Measurements from ENCODE around the gene PLOD1.
A peak's percentile ranks its signal among the peaks of the same experiment; 100 is the strongest.

Gene PLOD1

GRCh38 chr1:11948822-11949458 lies 14.4 kb downstream of the PLOD1 start:
- DNase-seq (ENCODE audit: extremely low spot score), result peak; percentile 67
- POLR2A ChIA-PET, result interaction anchor here (1.2 kb wide), 1 partner anchor 39 kb away, joined by 4 read pairs; no protein-coding TSS in a partner anchor
- CTCF ChIA-PET, result no interaction called here
- no peak for TF ChIP-seq PKNOX1 (IDR thresholded peaks at IDR 0.05)
- TF ChIP-seq FOXA1 (IDR thresholded peaks at IDR 0.05), result no peak
- TF ChIP-seq ELF4 (IDR thresholded peaks at IDR 0.05), result no peak
- TF ChIP-seq L3MBTL2 (conservative IDR thresholded peaks at IDR 0.05), result no peak
- TF ChIP-seq FOXK2 (IDR thresholded peaks at IDR 0.05), result no peak
- no peak for TF ChIP-seq SP1 (IDR thresholded peaks at IDR 0.05)
- no peak for TF ChIP-seq BHLHE40 (IDR thresholded peaks at IDR 0.05; ENCODE audit: borderline replicate concordance)
- TF ChIP-seq ARNT (IDR thresholded peaks at IDR 0.05), result no peak
- TF ChIP-seq HDGF (IDR thresholded peaks at IDR 0.05; ENCODE audit: borderline replicate concordance), result no peak
- TF ChIP-seq ZNF384 (IDR thresholded peaks at IDR 0.05), result no peak
- TF ChIP-seq CTBP1 (IDR thresholded peaks at IDR 0.05; ENCODE audit: borderline replicate concordance), result no peak
- TF ChIP-seq SUZ12 (IDR thresholded peaks at IDR 0.05), result no peak
- TF ChIP-seq NFRKB (IDR thresholded peaks at IDR 0.05), result no peak
- no peak for TF ChIP-seq LEF1 (IDR thresholded peaks at IDR 0.05; ENCODE audit: borderline replicate concordance)

- ChIA-PET POLR2A (interaction anchor here (0.7 kb wide), 1 partner anchor 25 kb away, joined by 3 read pairs; no protein-coding TSS in a partner anchor), CTCF (no interaction called here)
- TF ChIP-seq L3MBTL2 (conservative IDR thresholded peaks at IDR 0.05) (no peak), ELF4 (IDR thresholded peaks at IDR 0.05) (no peak), FOXM1 (IDR thresholded peaks at IDR 0.05; ENCODE audit: borderline replicate concordance) (no peak), FOXK2 (IDR thresholded peaks at IDR 0.05) (no peak), FOXA1 (IDR thresholded peaks at IDR 0.05) (no peak), PKNOX1 (IDR thresholded peaks at IDR 0.05) (no peak), TARDBP (IDR thresholded peaks at IDR 0.05) (no peak), LEF1 (IDR thresholded peaks at IDR 0.05; ENCODE audit: borderline replicate concordance) (no peak), ARNT (IDR thresholded peaks at IDR 0.05) (no peak), BHLHE40 (IDR thresholded peaks at IDR 0.05; ENCODE audit: borderline replicate concordance) (no peak), CTBP1 (IDR thresholded peaks at IDR 0.05; ENCODE audit: borderline replicate concordance) (no peak), SP1 (IDR thresholded peaks at IDR 0.05) (no peak), SUZ12 (IDR thresholded peaks at IDR 0.05) (no peak), NFRKB (IDR thresholded peaks at IDR 0.05) (no peak)
Measured at GRCh38 chr1:11951901-11952300, 17.4 kb downstream of the PLOD1 start.

GRCh38 chr1:11952455-11953109 lies 18.1 kb downstream of the PLOD1 start:
- ChIA-PET CTCF (no interaction called here), POLR2A (interaction anchor here (0.7 to 1.0 kb wide), 2 partner anchors 26 to 44 kb away, joined by 3 to 5 read pairs; no protein-coding TSS in a partner anchor)
- TF ChIP-seq SUZ12 (IDR thresholded peaks at IDR 0.05) (no peak), NFRKB (IDR thresholded peaks at IDR 0.05) (no peak), TARDBP (IDR thresholded peaks at IDR 0.05) (no peak), ARNT (IDR thresholded peaks at IDR 0.05) (no peak), CTBP1 (IDR thresholded peaks at IDR 0.05; ENCODE audit: borderline replicate concordance) (no peak), FOXK2 (IDR thresholded peaks at IDR 0.05) (no peak), ELF4 (IDR thresholded peaks at IDR 0.05) (no peak), BHLHE40 (IDR thresholded peaks at IDR 0.05; ENCODE audit: borderline replicate concordance) (no peak), LEF1 (IDR thresholded peaks at IDR 0.05; ENCODE audit: borderline replicate concordance) (no peak), FOXA1 (IDR thresholded peaks at IDR 0.05) (no peak), L3MBTL2 (conservative IDR thresholded peaks at IDR 0.05) (no peak), ZNF384 (IDR thresholded peaks at IDR 0.05) (no peak), FOXM1 (IDR thresholded peaks at IDR 0.05; ENCODE audit: borderline replicate concordance) (no peak), HDGF (IDR thresholded peaks at IDR 0.05; ENCODE audit: borderline replicate concordance) (no peak)
- DNase-seq (ENCODE audit: extremely low spot score), result no peak

More at GRCh38 chr1:11951901-11952300, 17.4 kb downstream of the PLOD1 start:
- no peak for DNase-seq (ENCODE audit: extremely low spot score)

GRCh38 chr1:11955221-11955620 lies 20.7 kb downstream of the PLOD1 start:
- ChIA-PET POLR2A (no interaction called here), CTCF (no interaction called here)
- no peak for TF ChIP-seq PKNOX1 (IDR thresholded peaks at IDR 0.05)
- TF ChIP-seq SUZ12 (IDR thresholded peaks at IDR 0.05), result no peak
- no peak for TF ChIP-seq TARDBP (IDR thresholded peaks at IDR 0.05)
- TF ChIP-seq ZNF384 (IDR thresholded peaks at IDR 0.05), result no peak
- TF ChIP-seq HDGF (IDR thresholded peaks at IDR 0.05; ENCODE audit: borderline replicate concordance), result no peak
- TF ChIP-seq NFRKB (IDR thresholded peaks at IDR 0.05), result no peak
- no peak for TF ChIP-seq FOXA1 (IDR thresholded peaks at IDR 0.05)
- DNase-seq (ENCODE audit: extremely low spot score), result no peak

GRCh38 chr1:11957398-11957797 lies 22.9 kb downstream of the PLOD1 start:
- TF ChIP-seq PKNOX1 (IDR thresholded peaks at IDR 0.05) (no peak), TARDBP (IDR thresholded peaks at IDR 0.05) (no peak), BHLHE40 (IDR thresholded peaks at IDR 0.05; ENCODE audit: borderline replicate concordance) (no peak), NFRKB (IDR thresholded peaks at IDR 0.05) (no peak)
- ChIA-PET CTCF (no interaction called here), POLR2A (interaction anchor here (1.0 to 1.7 kb wide), 4 partner anchors 10 to 48 kb away, joined by 3 to 5 read pairs (median 4); partner anchors contain the start of genes MFN2 and PLOD1)
- no peak for DNase-seq (ENCODE audit: extremely low spot score)
